ENCODE results near the gene HELT.

Gene HELT

DNA sequence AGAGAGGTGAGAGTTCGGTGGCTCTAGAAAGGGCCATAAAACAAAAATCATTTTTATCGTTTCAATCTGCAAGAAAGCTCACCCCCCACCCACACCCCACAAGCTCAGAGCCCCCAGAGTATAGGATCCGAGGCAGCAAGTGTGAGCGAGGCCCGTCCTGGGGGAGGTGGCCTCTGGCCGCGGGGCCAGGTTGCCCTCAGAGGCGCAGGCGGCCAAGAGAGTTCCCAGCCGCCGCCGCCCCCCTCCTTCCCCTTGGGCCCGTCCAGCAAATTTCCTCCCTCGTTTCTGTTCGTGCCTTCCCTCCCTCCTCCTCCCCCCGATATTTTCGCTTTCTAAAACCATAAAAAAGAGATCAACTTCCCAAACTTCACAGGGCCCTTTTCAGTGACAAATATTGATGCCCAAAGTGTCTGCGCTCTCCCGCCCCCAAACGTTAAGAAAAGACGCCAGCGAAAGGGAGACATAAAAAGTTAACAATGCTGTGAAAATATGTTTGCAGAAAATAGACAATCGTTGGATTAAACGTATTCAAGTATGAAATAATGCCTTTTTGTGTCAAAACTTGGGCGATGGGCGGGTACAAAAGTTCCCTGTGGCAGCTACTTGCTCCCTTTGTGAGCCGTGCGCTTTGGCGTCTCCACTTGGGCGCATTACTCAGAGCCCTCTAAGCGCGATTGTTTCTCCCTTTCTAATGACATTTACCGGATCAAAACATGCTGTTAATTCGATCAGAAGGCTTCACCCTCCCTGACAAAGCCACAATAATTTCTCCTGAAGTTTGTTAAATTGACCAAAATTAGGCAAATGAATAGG, 1.1 kb upstream of the HELT start:
- Histone ChIP-seq H4K8ac (ENCODE audit: low read depth, low read length) (no peak overlapping the region), H3K14ac (ENCODE audit: low read length) (no peak overlapping the region), H3K4me3 (ENCODE audit: low read depth, low read length) (no peak overlapping the region), H3K27me3 (ENCODE audit: insufficient read depth, low read length) (peaks cover 85% of the 10 kb centered on the region), H2BK120ac (ENCODE audit: insufficient read depth, low read length, poor library complexity) (no peak overlapping the region), H4K12ac (ENCODE audit: low read depth, low read length) (no peak overlapping the region), H3K18ac (ENCODE audit: low read length) (no peak overlapping the region), H3K27ac (ENCODE audit: low read depth, low read length) (no peak overlapping the region), H3K23ac (ENCODE audit: low read length) (no peak overlapping the region), H3K4me1 (ENCODE audit: control insufficient read depth in 1 of 2, insufficient read depth in 2 of 2, low read length in 2 of 2) (peaks cover 0 to 9% of the 10 kb centered on the region in 2 experiments), H3K79me2 (ENCODE audit: control insufficient read depth, insufficient read depth, low read length, poor library complexity) (no peaks in the 10 kb centered on the region), H3K9me3 (ENCODE audit: insufficient read depth, low read depth, low read length) (peaks cover 7% of the 10 kb centered on the region), H2BK5ac (ENCODE audit: low read depth, low read length, poor library complexity) (no peak overlapping the region), H3K9ac (ENCODE audit: low read length) (no peak overlapping the region), H3K79me1 (ENCODE audit: low read length) (no peaks in the 10 kb centered on the region), H3K36me3 (ENCODE audit: control insufficient read depth in 1 of 2, insufficient read depth in 2 of 2, low read length in 2 of 2) (no peaks in the 10 kb centered on the region), H2BK12ac (ENCODE audit: low read length) (no peak overlapping the region), H2AK5ac (ENCODE audit: low read length) (no peak overlapping the region), H2AFZ (ENCODE audit: insufficient read depth, low read length, poor library complexity) (no peak overlapping the region), H4K91ac (ENCODE audit: low read depth, low read length) (no peak overlapping the region), H3K4me2 (ENCODE audit: low read length) (no peak overlapping the region), H3K4ac (ENCODE audit: low read depth, low read length) (no peak overlapping the region)
- no peak for DNase-seq
- WGBS (ENCODE audit: extremely low coverage, insufficient coverage, insufficient read length), result no CpG with 5 or more reads among the region's 34 CpGs

DNA sequence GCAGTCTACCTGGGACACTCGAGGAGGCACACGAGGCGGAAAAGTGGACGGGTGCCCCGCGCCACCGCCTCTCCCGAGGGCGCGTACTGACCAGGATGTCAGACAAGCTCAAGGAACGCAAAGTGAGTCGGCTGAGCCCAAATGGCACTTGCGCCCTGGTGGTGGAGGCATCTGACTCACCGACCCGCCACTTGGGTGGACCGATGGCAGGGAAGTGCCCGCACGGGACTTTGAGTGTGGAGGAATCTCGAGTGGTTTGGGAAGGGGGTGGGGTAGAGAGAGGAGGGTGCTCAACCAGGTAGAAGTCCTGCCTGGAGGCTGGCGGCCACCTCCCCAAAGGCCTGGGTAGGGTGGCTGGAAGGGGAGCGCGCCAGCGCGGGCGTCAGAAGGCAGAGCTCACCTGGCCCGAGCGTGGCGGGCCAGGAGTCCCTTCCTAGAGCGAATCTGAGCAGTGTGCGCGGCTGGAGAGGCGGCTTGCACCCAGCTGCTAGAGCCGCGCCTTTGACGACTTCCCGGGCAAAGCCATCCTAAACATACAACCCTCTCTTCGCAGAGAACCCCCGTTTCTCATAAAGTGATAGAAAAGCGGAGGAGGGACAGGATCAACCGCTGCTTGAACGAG, 655 bp downstream of the HELT start:
- Histone ChIP-seq H3K23ac (ENCODE audit: low read length) (no peak overlapping the region), H3K27me3 (ENCODE audit: insufficient read depth, low read length) (peaks cover 94% of the 10 kb centered on the region), H4K8ac (ENCODE audit: low read depth, low read length) (no peak overlapping the region), H2BK12ac (ENCODE audit: low read length) (no peak overlapping the region), H3K4me2 (ENCODE audit: low read length) (peak overlapping the region; percentile 49), H3K9me3 (ENCODE audit: insufficient read depth, low read depth, low read length) (peaks cover 9% of the 10 kb centered on the region), H4K91ac (ENCODE audit: low read depth, low read length) (no peak overlapping the region), H3K14ac (ENCODE audit: low read length) (no peak overlapping the region), H2BK5ac (ENCODE audit: low read depth, low read length, poor library complexity) (no peak overlapping the region), H3K4ac (ENCODE audit: low read depth, low read length) (no peak overlapping the region), H3K9ac (ENCODE audit: low read length) (no peak overlapping the region), H2BK120ac (ENCODE audit: insufficient read depth, low read length, poor library complexity) (no peak overlapping the region), H4K12ac (ENCODE audit: low read depth, low read length) (no peak overlapping the region), H3K79me2 (ENCODE audit: control insufficient read depth, insufficient read depth, low read length, poor library complexity) (no peaks in the 10 kb centered on the region), H3K79me1 (ENCODE audit: low read length) (no peaks in the 10 kb centered on the region), H3K36me3 (ENCODE audit: control insufficient read depth in 1 of 2, insufficient read depth in 2 of 2, low read length in 2 of 2) (no peaks in the 10 kb centered on the region), H3K18ac (ENCODE audit: low read length) (no peak overlapping the region), H2AFZ (ENCODE audit: insufficient read depth, low read length, poor library complexity) (no peak overlapping the region), H3K27ac (ENCODE audit: low read depth, low read length) (no peak overlapping the region), H3K4me1 (ENCODE audit: control insufficient read depth in 1 of 2, insufficient read depth in 2 of 2, low read length in 2 of 2) (peaks cover 0 to 9% of the 10 kb centered on the region in 2 experiments), H3K4me3 (ENCODE audit: low read depth, low read length) (no peak overlapping the region), H2AK5ac (ENCODE audit: low read length) (no peak overlapping the region)
- no CpG with 5 or more reads among the region's 41 CpGs for WGBS (ENCODE audit: extremely low coverage, insufficient coverage, insufficient read length)
- no peak for DNase-seq

DNA sequence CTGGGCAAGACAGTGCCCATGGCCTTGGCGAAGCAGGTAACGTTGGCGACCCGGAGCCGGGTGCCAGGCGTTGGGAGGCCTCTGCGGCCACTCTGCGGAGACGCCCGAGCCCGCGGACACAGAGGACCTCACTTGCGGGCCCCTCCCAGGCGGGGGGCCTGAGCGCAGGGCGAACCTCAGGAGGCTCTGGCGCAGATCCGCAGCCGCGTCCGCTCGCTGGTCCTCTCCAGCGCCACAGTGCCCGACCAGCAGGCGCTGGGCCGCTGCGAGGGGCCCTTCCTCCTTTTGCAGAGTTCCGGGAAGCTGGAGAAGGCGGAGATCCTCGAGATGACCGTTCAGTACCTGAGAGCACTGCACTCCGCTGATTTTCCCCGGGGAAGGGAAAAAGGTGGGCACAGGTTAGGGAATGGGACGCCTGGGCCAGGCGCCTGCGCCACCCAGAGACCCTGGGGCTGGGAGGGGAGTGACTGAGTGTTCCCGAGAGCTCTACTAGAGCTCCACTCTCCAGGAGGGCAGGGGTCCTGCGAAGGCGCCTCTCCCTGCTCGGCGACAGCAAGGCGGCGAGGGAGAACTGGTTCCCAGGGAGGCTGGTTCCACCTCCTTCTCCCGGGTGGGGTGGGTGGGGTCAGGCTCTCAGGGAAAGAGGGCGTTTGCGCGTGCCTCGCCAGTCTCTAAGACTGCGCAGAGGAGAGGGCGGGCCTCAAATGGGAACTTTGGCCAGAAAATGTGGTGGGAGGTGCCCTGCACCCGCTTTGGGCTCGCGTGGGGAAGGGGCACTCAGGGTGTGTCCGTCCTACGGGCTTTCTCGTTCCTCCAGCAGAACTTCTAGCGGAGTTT, 1.4 kb downstream of the HELT start:
- Histone ChIP-seq H3K18ac (ENCODE audit: low read length) (no peak overlapping the region), H3K14ac (ENCODE audit: low read length) (no peak overlapping the region), H3K4me2 (ENCODE audit: low read length) (peak overlapping the region; percentile 49), H4K8ac (ENCODE audit: low read depth, low read length) (no peak overlapping the region), H3K4me3 (ENCODE audit: low read depth, low read length) (no peak overlapping the region), H3K79me1 (ENCODE audit: low read length) (no peaks in the 10 kb centered on the region), H2BK120ac (ENCODE audit: insufficient read depth, low read length, poor library complexity) (no peak overlapping the region), H3K27me3 (ENCODE audit: insufficient read depth, low read length) (peaks cover 89% of the 10 kb centered on the region), H3K36me3 (ENCODE audit: control insufficient read depth in 1 of 2, insufficient read depth in 2 of 2, low read length in 2 of 2) (no peaks in the 10 kb centered on the region), H2BK5ac (ENCODE audit: low read depth, low read length, poor library complexity) (no peak overlapping the region), H3K27ac (ENCODE audit: low read depth, low read length) (no peak overlapping the region), H2AFZ (ENCODE audit: insufficient read depth, low read length, poor library complexity) (peak overlapping the region; percentile 23), H2AK5ac (ENCODE audit: low read length) (no peak overlapping the region), H3K23ac (ENCODE audit: low read length) (no peak overlapping the region), H4K12ac (ENCODE audit: low read depth, low read length) (no peak overlapping the region), H3K4ac (ENCODE audit: low read depth, low read length) (no peak overlapping the region), H3K9me3 (ENCODE audit: insufficient read depth, low read depth, low read length) (peaks cover 4% of the 10 kb centered on the region), H3K79me2 (ENCODE audit: control insufficient read depth, insufficient read depth, low read length, poor library complexity) (no peaks in the 10 kb centered on the region), H4K91ac (ENCODE audit: low read depth, low read length) (no peak overlapping the region), H3K4me1 (ENCODE audit: control insufficient read depth in 1 of 2, insufficient read depth in 2 of 2, low read length in 2 of 2) (peaks cover 0 to 9% of the 10 kb centered on the region in 2 experiments), H2BK12ac (ENCODE audit: low read length) (no peak overlapping the region), H3K9ac (ENCODE audit: low read length) (no peak overlapping the region)
- no CpG with 5 or more reads among the region's 57 CpGs for WGBS (ENCODE audit: extremely low coverage, insufficient coverage, insufficient read length)
- no peak for DNase-seq

DNA sequence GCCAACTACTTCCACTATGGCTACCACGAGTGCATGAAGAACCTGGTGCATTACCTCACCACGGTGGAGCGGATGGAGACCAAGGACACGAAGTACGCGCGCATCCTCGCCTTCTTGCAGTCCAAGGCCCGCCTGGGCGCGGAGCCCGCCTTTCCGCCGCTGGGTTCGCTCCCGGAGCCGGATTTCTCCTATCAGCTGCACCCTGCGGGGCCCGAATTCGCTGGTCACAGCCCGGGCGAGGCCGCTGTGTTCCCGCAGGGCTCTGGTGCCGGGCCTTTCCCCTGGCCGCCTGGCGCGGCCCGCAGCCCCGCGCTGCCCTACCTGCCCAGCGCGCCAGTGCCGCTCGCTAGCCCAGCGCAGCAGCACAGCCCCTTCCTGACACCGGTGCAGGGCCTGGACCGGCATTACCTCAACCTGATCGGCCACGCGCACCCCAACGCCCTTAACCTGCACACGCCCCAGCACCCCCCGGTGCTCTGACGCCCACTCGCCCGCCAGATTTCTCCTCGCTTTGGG, 2.1 kb downstream of the HELT start:
- no peak overlapping the region for H3K23ac ChIP-seq (ENCODE audit: low read length)
- peak overlapping the region; percentile 23 for H2AFZ ChIP-seq (ENCODE audit: insufficient read depth, low read length, poor library complexity)
- no peak overlapping the region for H4K91ac ChIP-seq (ENCODE audit: low read depth, low read length)
- no peak overlapping the region for H2BK120ac ChIP-seq (ENCODE audit: insufficient read depth, low read length, poor library complexity)
- H4K8ac ChIP-seq (ENCODE audit: low read depth, low read length), result no peak overlapping the region
- no peak overlapping the region for H2BK5ac ChIP-seq (ENCODE audit: low read depth, low read length, poor library complexity)
- H3K18ac ChIP-seq (ENCODE audit: low read length), result no peak overlapping the region
- no peak overlapping the region for H2AK5ac ChIP-seq (ENCODE audit: low read length)
- H3K4me3 ChIP-seq (ENCODE audit: low read depth, low read length), result no peak overlapping the region
- no peak overlapping the region for H3K27ac ChIP-seq (ENCODE audit: low read depth, low read length)
- H3K79me1 ChIP-seq (ENCODE audit: low read length), result no peaks in the 10 kb centered on the region
- H3K4me2 ChIP-seq (ENCODE audit: low read length), result peak overlapping the region; percentile 49
- H4K12ac ChIP-seq (ENCODE audit: low read depth, low read length), result no peak overlapping the region
- peaks cover 0 to 9% of the 10 kb centered on the region in 2 experiments for H3K4me1 ChIP-seq (ENCODE audit: control insufficient read depth in 1 of 2, insufficient read depth in 2 of 2, low read length in 2 of 2)
- peak in 1 of 2 donors; percentile 18 for DNase-seq
- no peak overlapping the region for H3K4ac ChIP-seq (ENCODE audit: low read depth, low read length)
- H3K14ac ChIP-seq (ENCODE audit: low read length), result no peak overlapping the region
- H2BK12ac ChIP-seq (ENCODE audit: low read length), result no peak overlapping the region
- peaks cover 4% of the 10 kb centered on the region for H3K9me3 ChIP-seq (ENCODE audit: insufficient read depth, low read depth, low read length)
- no CpG with 5 or more reads among the region's 48 CpGs for WGBS (ENCODE audit: extremely low coverage, insufficient coverage, insufficient read length)
- H3K79me2 ChIP-seq (ENCODE audit: control insufficient read depth, insufficient read depth, low read length, poor library complexity), result no peaks in the 10 kb centered on the region
- H3K9ac ChIP-seq (ENCODE audit: low read length), result no peak overlapping the region
- H3K27me3 ChIP-seq (ENCODE audit: insufficient read depth, low read length), result peaks cover 89% of the 10 kb centered on the region
- H3K36me3 ChIP-seq (ENCODE audit: control insufficient read depth in 1 of 2, insufficient read depth in 2 of 2, low read length in 2 of 2), result no peaks in the 10 kb centered on the region
